ENCODE measurements around the gene FIBCD1. TPM values are rescaled to one million over a fixed set of nuclear protein-coding genes. Genes with fewer than 3 reads are reported as not detected.

Gene FIBCD1
- total RNA-seq, 1 experiment from 2014 or later = 7.1 TPM

GRCh38 chr9:130882696-130883225 lies 56.3 kb downstream of the FIBCD1 start:
- no peaks in the 10 kb centered on the region for H3K9me3 Mint-ChIP-seq
- no peak for DNase-seq
- H3K27me3 ChIP-seq (ENCODE audit: insufficient read depth, low read length) = no peaks in the 10 kb centered on the region
- no peak overlapping the region for H3K23ac ChIP-seq (ENCODE audit: insufficient read length, low read depth, low read length)
- H4K5ac ChIP-seq (ENCODE audit: insufficient read length, low read depth, low read length) = no peak overlapping the region
- H4K20me1 ChIP-seq (ENCODE audit: control insufficient read depth, insufficient read depth, insufficient read length) = peaks cover 2% of the 10 kb centered on the region
- H3T11ph ChIP-seq (ENCODE audit: low read length) = no peak overlapping the region
- no peak overlapping the region for H3K9ac ChIP-seq (ENCODE audit: extremely low read depth, insufficient read length, low read length)
- no peak overlapping the region for H4K91ac ChIP-seq (ENCODE audit: insufficient read length, low read depth, low read length)
- no peak overlapping the region for H3K4ac ChIP-seq (ENCODE audit: low read depth, low read length)
- no peak overlapping the region for H3K56ac ChIP-seq (ENCODE audit: insufficient read length, low read depth, low read length)
- H3K4me1 ChIP-seq (ENCODE audit: insufficient read depth, low read length) = no peaks in the 10 kb centered on the region
- no peak overlapping the region for H3K14ac ChIP-seq (ENCODE audit: insufficient read depth, low read length)
- no peak overlapping the region for H2BK15ac ChIP-seq (ENCODE audit: low read depth, low read length)
- H4K8ac ChIP-seq (replicated peaks; ENCODE audit: insufficient read length, low read depth, low read length) = no peak overlapping the region
- H2AK5ac ChIP-seq (ENCODE audit: insufficient read length, low read length) = no peak overlapping the region
- no peak overlapping the region for H3K4me3 Mint-ChIP-seq
- H2BK5ac ChIP-seq (ENCODE audit: insufficient read length, low read length) = no peak overlapping the region
- no peaks in the 10 kb centered on the region for H3K9me3 ChIP-seq (ENCODE audit: control insufficient read depth, low read depth, low read length)
- no peak overlapping the region for H3K27ac Mint-ChIP-seq
- H2BK20ac ChIP-seq (ENCODE audit: low read depth, low read length, poor library complexity, severe bottlenecking) = no peak overlapping the region
- H3K36me3 Mint-ChIP-seq (ENCODE audit: insufficient read depth in 1 of 3, low read depth in 3 of 3) = peaks cover 48 to 87% (median 85%) of the 10 kb centered on the region in 3 experiments
- no peak overlapping the region for H3K4me2 ChIP-seq (ENCODE audit: insufficient read depth, insufficient read length, low read length)
- no peak overlapping the region for H3K27ac ChIP-seq (ENCODE audit: insufficient read length, low read depth, low read length)
- H3K18ac ChIP-seq (ENCODE audit: insufficient read length, low read depth, low read length) = no peak overlapping the region
- peaks cover 3 to 5% of the 10 kb centered on the region in 2 experiments; a peak in 3 of 4 replicates for H3K4me1 Mint-ChIP-seq
- WGBS (ENCODE audit: extremely low coverage, insufficient read length, low lambda C conversion rate) = no CpG with 5 or more reads among the region's 15 CpGs
- H2BK120ac ChIP-seq (ENCODE audit: low read depth, low read length, poor library complexity, severe bottlenecking) = no peak overlapping the region
- no peaks in the 10 kb centered on the region for H3K27me3 Mint-ChIP-seq (ENCODE audit: low read depth)
- TF ChIP-seq CTCF (conservative IDR thresholded peaks at IDR 0.05) = no peak
- no peak overlapping the region for H2BK12ac ChIP-seq (ENCODE audit: insufficient read length, low read depth, low read length)
- no peak overlapping the region for H2AFZ ChIP-seq (ENCODE audit: low read length)
- H3K79me1 ChIP-seq (ENCODE audit: insufficient read depth, low read depth, low read length, poor library complexity, severe bottlenecking) = no peaks in the 10 kb centered on the region
- H3K79me2 ChIP-seq (ENCODE audit: insufficient read depth, low read length) = no peaks in the 10 kb centered on the region
- H3K23me2 ChIP-seq (ENCODE audit: insufficient read length, low read depth, low read length, poor library complexity, severe bottlenecking) = no peaks in the 10 kb centered on the region

Measured in H9 (cell line).